HG02840 (cell line): ENCODE data around the gene DPP9.

Experiments used
- ATAC-seq: cut with Tn5 transposase; IDR thresholded peaks from one replicate; pipeline ENCODE4 v1.9.1; 2021; ENCODE audit warnings: mild to moderate bottlenecking, moderate library complexity, moderate number of reproducible peaks; ENCODE audit not compliant: unreplicated experiment, low FRiP score

Gene DPP9

DNA sequence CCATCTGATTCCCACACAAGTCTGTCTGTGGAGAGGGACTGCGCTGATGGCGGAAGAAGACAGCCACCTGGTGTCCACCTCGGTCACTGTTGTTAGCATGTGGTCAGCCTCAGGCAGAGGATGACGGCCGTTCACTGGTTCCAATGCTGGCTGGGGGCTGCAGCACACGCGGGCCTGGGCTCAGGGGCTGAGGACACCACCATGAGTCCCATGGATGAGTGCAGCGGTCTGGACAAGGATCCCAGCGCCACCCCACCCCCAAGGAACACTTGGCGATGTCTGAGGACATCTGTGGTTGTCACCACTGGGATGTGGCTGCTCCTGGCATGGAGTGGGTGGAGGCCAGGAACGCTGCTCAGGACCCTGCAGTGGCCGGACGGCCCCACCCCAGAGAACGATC lies 10.9 kb downstream of the DPP9 start:
- ATAC-seq, result no peak

DNA sequence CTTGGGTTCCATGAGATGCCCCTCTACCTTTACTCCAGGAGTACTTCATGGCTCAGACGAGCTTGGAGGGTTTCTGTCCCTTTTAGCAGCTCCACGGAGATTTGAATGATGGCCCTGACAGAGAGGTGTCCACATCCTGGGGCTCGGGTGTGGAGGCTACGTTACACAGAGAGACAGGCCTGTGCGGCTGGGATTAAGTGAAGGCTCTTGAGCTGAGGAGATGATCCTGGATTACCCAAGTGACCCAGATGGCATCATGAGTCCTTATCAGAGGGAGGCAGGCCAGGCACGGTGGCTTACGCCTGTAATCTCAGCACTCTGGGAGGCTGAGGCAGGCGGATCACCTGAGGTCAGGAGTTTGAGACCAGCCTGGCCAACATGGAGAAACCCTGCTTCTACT lies 12.4 kb downstream of the DPP9 start:
- ATAC-seq, result no peak

- no peak for ATAC-seq
Observed at GRCh38 chr19:4710281-4710600, 13.4 kb downstream of the DPP9 start.

GRCh38 chr19:4709440-4710280 lies 14.0 kb downstream of the DPP9 start:
- no peak for ATAC-seq

GRCh38 chr19:4707956-4708650 lies 15.5 kb downstream of the DPP9 start:
- no peak for ATAC-seq

GRCh38 chr19:4707322-4707721 lies 16.3 kb downstream of the DPP9 start:
- ATAC-seq, result no peak

DNA sequence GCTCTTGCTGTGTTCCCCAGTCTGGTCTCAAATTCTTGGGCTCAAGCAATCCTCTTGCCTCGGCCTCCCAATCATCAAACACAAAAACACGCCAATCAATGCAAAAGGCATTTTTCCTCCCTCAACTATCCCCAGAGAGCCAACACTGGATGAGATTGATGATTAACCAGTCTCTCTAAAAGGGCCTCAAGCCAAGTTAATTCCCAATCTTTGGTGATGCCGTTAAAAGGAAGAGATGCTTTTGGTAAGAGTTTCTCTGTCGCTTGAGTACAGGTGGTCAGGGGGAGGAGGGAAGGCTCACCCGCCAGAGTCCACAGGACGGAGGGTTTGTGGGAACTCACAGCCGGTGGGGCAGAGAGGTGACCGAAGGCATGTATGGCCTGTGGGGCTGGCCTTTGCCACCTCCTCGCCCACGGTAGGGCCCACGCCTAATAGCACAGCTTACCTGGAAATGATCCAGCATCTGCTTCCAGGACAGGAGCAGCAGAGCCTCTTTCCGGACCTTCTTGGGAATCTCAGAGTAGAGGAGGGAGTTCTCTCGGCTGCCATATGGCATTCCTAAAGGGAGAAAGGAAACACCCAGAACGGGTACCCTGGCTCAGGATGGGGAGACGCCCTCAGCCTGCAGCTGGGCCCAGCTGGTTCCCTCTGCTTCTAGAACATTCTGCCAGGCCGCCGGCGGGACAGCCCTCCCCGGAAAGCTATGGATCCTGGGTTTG lies 18.1 kb downstream of the DPP9 start:
- no peak for ATAC-seq

DNA sequence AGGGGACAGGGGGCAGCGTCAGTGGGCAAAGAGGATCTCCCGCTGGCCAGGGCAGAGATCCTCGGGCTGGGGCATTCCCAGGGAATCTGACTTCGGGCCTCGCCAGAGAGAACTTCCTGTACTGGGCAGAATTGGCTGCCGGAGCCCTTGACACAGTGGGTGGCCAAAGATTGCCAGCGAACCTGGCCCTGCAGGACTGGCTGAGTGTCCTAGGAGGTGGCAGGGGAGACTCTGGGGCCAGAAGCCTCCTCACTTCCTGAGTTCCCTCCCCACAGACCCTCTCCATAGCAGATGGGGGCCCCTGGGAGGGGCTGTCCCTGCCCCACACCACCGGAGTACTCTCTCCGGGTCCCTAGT lies 19.3 kb downstream of the DPP9 start:
- ATAC-seq, result no peak

DNA sequence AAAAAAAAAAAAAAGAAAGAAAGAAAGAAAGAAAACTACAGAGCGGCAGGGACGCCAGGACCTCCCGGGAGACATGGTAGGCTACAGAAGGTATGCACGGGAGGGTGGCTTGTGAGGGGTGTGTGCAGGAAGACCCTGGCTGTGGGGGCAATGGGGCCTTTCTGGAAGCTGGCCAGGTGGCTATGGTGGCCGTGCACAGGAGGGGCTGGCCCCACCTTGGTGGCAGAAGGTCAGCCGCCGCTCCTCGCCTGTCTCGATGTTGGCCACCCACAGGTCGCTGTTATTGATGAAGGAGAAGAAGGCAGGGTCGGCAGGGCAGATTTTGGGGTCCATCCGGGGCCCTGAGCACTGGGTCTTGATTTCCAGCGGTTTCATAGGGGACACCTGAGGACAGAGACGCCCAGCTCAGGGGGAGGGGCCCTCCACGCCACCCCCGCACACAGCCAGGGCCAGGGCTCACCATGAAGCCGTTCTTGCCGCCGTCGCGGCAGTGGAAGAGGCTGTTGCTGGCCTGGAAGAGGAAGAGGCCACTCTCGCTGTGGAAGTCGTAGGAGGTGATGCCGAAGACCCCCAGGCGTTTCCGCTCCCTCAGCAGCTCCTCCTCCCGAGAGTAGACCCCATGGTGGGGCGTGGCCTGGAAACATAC lies 19.8 kb downstream of the DPP9 start:
- no peak for ATAC-seq

DNA sequence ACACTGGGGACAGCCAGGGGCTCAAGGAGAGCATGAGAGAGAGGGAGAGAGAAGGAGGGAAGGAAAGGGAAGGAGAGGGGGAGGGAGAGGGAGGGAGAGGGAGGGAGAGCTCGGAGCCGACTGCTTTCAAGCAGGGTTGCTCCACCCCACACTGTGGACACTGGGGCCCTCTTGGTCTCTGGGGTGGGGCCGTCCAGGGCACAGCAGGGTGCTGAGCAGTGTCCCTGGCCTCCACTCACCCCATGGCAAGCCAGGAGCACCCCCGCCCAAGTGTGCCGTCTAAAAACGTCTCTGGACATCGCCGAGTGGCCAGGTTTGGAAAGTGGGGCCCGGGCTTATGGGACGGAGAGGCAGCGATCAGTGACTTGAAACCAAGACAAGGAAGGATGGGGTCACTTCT lies 20.9 kb downstream of the DPP9 start:
- ATAC-seq, result no peak

DNA sequence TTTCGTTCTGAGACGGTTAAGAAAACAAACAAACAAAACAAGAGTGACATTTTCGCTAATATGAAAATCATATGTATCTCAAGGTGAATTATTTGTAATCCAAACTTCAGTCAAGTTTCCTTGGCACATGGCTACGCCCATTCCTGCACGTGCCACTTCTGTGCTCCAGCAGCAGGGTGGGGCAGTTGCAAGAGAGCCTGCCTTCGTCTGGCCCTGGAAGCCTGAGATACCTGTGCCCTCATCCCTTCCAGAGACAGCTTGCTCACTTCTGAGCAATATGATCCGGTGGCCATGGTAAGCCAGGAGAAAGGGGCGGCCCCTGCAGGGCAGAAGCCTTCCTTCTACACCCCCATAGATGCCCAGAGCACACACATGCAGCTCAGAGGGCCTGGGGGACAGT lies 22.1 kb downstream of the DPP9 start:
- ATAC-seq, result no peak

DNA sequence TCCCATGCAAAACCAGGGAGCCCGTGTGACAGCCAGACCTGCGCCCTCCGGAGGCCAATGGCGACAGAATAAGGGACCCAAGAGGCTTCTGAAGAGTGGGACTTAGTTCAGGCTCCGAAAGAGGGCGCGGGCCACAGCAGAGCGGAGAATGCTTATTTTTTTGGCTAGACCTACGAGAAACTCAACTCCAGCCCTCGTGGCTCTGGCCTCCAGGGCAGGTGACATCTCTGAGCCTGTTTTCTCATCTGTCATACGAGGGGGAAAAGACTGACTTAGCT lies 23.0 kb downstream of the DPP9 start:
- ATAC-seq, result no peak

DNA sequence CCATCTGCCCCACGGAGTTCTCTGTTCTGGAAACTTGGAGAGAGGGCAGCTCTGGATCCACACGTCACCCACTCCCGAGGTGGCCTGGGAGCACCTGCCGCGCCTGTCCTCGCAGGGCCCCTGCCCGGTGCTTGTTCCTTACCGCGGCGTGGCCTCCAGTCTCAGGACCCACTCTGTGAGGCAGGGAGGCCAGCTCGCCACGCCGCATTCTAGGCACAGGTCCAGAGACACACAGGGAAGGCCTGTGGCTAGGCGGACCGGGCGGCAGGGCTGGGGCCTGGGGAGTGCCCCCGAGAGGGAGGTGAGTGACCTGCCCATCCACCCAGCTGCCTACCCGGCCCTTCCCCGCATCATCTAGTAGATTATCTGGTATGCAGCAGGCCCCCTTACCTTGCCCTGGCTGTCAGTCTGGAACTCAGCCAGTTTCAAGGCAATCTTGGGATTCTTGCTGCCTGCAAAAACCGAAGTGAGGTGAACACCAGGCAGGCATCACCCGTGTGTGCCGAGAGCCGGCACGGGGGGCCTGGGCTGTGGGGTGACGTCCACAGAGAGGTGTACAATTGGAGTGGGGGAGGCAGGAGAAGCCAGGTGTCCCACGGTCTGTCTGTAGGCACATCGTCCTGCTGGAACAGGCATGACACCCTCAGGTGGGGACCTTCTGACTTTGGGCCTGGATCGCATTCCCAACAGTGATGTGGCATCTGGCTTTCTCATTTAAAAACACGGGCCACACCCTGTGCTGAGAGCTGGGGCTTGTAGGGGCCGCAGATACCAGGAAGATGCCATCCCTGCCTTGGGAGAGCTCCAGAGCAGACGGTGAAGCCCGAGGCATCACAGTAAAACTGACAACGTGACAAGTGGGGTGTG lies 23.6 kb downstream of the DPP9 start:
- no peak for ATAC-seq

- ATAC-seq, result no peak
Observed at GRCh38 chr19:4697304-4697703, 26.3 kb downstream of the DPP9 start.

DNA sequence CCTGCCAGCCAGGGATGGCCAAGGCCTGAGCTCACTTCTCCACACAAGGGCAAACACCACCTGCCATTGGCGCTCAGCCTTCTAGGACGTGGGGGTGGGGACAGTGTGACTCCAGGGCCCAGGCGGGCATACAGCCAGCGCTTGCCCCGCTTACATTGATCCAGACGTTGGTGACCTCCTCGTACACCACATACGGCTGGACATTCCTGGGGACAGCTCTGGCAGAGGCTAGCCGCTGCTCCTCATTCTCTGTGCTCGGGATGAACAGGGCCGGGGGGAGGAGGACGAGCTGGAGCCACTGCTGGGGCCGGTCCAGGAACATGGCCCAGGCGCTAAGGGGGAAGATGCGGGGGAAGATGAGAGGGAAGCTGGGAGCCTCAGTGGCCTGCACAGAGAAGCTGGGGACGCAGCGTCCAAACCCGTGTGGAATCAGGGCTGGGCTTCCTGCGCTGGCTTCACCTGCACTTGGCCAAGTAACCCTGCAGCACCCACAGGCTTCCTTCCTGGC lies 28.4 kb downstream of the DPP9 start:
- no peak for ATAC-seq

GRCh38 chr19:4694211-4694987 lies 29.2 kb downstream of the DPP9 start:
- ATAC-seq, result no peak

DNA sequence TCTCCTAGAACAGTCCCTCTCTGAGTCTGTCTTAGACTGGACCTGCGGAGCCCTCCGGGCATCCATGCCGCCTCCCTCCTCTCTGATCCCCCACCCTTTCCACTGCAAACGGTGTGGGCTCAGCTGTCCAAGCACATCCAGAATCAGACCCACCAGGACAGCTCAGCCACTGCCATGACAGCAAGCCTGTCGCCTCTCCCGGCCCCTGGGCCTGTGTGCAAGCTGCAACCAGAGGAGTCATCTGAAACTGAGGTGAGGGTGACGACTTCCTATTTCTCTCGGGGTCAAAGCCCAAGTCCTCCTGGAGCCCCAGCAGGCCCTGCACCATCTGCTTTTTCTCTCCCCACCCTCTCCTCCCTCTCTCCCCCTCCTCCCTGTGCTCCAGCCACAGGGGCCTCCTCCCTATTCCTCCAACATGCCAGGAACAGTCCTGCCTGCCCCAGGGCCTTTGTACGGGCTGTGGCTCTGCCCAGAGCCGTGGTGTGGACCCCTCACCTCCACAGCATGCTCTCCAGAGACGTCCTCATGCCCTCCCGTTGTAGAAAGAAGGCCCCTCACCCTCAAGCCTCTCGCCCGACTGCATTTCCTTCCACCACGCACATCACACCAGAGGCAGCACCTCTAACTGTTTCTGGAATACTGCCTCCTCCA lies 30.0 kb downstream of the DPP9 start:
- no peak for ATAC-seq

GRCh38 chr19:4693078-4693350 lies 30.6 kb downstream of the DPP9 start:
- ATAC-seq, result no peak
